ENCODE results near the gene OLFML2A.

The OLFML2A gene

DNA sequence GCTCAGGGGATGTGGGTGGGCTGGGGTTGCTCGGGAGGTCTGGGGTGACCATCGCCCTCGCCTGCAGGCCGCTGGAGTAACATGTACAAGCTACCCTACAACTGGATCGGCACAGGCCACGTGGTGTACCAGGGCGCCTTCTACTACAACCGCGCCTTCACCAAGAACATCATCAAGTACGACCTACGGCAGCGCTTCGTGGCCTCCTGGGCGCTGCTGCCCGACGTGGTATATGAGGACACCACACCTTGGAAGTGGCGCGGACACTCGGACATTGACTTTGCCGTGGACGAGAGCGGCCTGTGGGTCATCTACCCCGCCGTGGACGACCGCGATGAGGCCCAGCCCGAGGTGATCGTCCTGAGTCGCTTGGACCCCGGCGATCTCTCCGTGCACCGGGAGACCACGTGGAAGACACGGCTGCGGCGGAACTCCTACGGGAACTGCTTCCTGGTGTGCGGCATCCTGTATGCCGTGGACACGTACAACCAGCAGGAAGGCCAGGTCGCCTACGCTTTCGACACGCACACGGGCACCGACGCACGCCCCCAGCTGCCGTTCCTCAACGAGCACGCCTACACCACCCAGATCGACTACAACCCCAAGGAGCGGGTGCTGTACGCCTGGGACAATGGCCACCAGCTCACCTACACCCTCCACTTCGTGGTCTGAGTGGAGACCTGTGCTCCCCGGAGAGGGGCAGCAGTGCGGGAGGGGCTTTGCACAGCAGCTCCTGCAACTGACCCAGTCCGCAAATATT is 33.0 kb downstream of the OLFML2A start:
- Histone ChIP-seq H3K9ac (ENCODE audit: low read length in 2 of 2) (no peak overlapping the region), H3K27me3 (ENCODE audit: control insufficient read depth in 1 of 2, insufficient read depth in 2 of 2, low read length in 2 of 2) (no peaks in the 10 kb centered on the region), H3K27ac (ENCODE audit: low read length) (no peak overlapping the region), H3K36me3 (ENCODE audit: control insufficient read depth in 2 of 2, insufficient read depth in 2 of 2, low read length in 2 of 2) (peaks cover 0 to 5% of the 10 kb centered on the region in 2 donors), H3K4me1 (ENCODE audit: control insufficient read depth, insufficient read depth, low read length) (peaks cover 11% of the 10 kb centered on the region), H3K4me3 (ENCODE audit: low read length in 2 of 2) (no peak overlapping the region), H3K9me3 (ENCODE audit: control insufficient read depth in 2 of 2, low read length in 2 of 2) (no peaks in the 10 kb centered on the region)

DNA sequence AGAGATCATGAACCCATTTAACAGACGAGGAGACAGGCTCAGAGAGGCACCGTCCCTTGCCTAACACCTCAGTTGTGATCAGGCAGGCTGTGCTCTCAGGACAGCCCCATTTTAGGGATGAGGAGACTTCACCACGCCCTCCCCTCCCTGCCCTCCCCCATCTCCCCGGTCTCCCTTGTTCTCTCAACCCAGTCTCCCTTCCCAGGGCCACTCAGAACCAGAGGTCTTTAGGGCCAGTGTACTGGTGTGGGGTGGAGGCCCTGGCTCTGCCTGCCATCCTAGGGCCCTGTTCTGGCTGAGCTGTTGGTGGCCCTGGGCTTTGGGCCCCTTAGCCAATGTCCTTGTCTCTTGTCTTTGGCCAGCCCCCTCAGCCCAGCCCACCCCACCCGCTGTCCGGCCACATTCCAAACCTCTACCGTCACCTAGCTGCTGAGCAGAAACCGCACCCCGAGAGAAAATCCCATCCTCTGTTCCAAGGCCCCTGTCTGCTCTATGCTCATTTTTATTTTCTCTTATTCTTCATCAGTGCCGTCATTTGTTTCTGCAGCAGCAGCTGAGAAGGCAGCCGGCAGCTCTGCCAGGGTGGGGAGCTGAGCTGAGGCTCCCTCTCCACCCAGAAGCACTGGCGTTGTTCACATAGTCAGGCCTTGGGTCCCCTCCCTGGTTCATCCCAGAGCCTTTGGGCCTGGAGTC is 33.9 kb downstream of the OLFML2A start:
- H3K9me3 ChIP-seq (ENCODE audit: control insufficient read depth in 2 of 2, low read length in 2 of 2): no peaks in the 10 kb centered on the region
- H3K27ac ChIP-seq (ENCODE audit: low read length): peak overlapping the region; percentile 53
- H3K4me1 ChIP-seq (ENCODE audit: control insufficient read depth, insufficient read depth, low read length): peaks cover 11% of the 10 kb centered on the region
- H3K36me3 ChIP-seq (ENCODE audit: control insufficient read depth in 2 of 2, insufficient read depth in 2 of 2, low read length in 2 of 2): no peaks in the 10 kb centered on the region
- H3K27me3 ChIP-seq (ENCODE audit: control insufficient read depth in 1 of 2, insufficient read depth in 2 of 2, low read length in 2 of 2): no peaks in the 10 kb centered on the region
- no peak overlapping the region for H3K9ac ChIP-seq (ENCODE audit: low read length in 2 of 2)
- no peak overlapping the region for H3K4me3 ChIP-seq (ENCODE audit: low read length in 2 of 2)

DNA sequence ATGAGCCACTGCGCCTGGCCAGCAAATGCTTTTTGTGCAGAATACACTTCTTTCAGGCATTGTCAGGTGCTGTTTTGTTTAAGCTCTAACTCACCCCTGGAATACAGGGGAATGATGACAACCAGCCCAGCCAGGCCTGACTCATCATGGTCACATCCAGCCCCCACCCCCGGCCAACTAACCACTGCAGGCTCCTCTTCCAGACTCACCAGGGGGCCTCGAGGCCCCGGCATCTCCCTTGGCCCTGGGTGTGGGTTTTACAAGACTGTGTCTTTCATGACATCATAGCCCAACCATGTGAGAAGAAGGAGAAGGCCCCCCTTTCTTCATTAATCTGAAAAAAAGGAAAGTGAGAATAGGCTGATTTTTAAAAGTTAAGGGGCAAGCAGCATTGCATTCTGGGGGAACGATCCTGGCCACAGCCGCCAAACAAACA is 35.5 kb downstream of the OLFML2A start:
- Histone ChIP-seq H3K36me3 (ENCODE audit: control insufficient read depth in 2 of 2, insufficient read depth in 2 of 2, low read length in 2 of 2) (no peaks in the 10 kb centered on the region), H3K9ac (ENCODE audit: low read length in 2 of 2) (no peak overlapping the region), H3K27me3 (ENCODE audit: control insufficient read depth in 1 of 2, insufficient read depth in 2 of 2, low read length in 2 of 2) (no peaks in the 10 kb centered on the region), H3K27ac (ENCODE audit: low read length) (no peak overlapping the region), H3K9me3 (ENCODE audit: control insufficient read depth in 2 of 2, low read length in 2 of 2) (no peaks in the 10 kb centered on the region), H3K4me1 (ENCODE audit: control insufficient read depth, insufficient read depth, low read length) (peaks cover 11% of the 10 kb centered on the region), H3K4me3 (ENCODE audit: low read length in 2 of 2) (no peak overlapping the region)

DNA sequence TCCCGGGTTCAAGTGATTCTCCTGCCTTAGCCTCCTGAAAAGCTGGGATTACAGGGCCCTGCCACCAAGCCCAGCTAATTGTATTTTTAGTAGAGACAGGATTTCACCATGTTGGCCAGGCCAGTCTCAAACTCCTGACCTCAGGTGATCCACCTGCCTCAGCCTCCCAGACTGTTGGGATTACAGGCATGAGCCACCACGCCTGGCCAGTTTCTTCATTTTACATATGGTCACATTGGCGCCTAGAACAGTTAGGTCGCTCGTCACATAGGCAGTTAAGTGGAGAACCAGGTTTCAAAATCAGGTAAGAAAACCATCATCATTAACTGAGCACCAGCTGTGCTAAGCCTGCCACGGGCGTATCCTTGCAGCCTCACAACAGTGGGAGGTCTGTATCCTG is 36.1 kb downstream of the OLFML2A start:
- Histone ChIP-seq H3K4me3 (ENCODE audit: low read length in 2 of 2) (no peak overlapping the region), H3K9ac (ENCODE audit: low read length in 2 of 2) (no peak overlapping the region), H3K9me3 (ENCODE audit: control insufficient read depth in 2 of 2, low read length in 2 of 2) (no peaks in the 10 kb centered on the region), H3K4me1 (ENCODE audit: control insufficient read depth, insufficient read depth, low read length) (peaks cover 11% of the 10 kb centered on the region), H3K27ac (ENCODE audit: low read length) (no peak overlapping the region), H3K36me3 (ENCODE audit: control insufficient read depth in 2 of 2, insufficient read depth in 2 of 2, low read length in 2 of 2) (no peaks in the 10 kb centered on the region), H3K27me3 (ENCODE audit: control insufficient read depth in 1 of 2, insufficient read depth in 2 of 2, low read length in 2 of 2) (no peaks in the 10 kb centered on the region)

DNA sequence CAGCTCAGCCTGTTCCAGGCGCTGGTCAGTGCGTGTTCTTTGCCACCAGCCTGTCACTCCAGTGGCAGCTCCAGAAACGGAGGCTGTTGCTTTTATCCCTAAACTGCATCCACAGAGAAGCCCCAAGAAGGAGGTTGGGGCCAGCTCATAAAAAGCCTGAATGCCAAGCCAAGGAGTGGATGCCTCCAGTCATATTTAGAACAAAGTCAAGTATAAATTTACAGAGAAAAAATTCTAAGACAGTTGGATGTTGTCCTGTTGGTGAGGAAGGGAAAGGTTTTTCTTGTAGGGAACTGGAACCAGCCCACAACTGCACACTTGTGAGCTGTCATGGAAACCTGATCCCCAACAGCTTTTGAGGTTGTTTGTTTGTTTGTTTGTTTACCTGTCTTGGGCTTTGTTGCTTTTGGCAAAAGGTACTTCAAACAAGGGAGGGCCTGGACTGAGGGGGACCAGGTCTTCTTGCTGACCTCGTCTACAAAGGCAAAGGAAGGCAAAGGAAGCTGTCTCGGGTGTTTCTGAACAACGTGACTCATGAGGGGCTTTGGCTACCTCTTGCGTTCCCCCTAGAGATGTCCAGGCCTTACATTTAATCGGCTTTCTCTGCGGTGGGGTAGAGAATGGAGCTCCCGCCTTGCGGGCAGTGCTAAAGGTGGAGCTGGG is 36.7 kb downstream of the OLFML2A start:
- Histone ChIP-seq H3K27me3 (ENCODE audit: control insufficient read depth in 1 of 2, insufficient read depth in 2 of 2, low read length in 2 of 2) (no peaks in the 10 kb centered on the region), H3K9ac (ENCODE audit: low read length in 2 of 2) (no peak overlapping the region), H3K9me3 (ENCODE audit: control insufficient read depth in 2 of 2, low read length in 2 of 2) (no peaks in the 10 kb centered on the region), H3K27ac (ENCODE audit: low read length) (no peak overlapping the region), H3K36me3 (ENCODE audit: control insufficient read depth in 2 of 2, insufficient read depth in 2 of 2, low read length in 2 of 2) (no peaks in the 10 kb centered on the region), H3K4me3 (ENCODE audit: low read length in 2 of 2) (no peak overlapping the region), H3K4me1 (ENCODE audit: control insufficient read depth, insufficient read depth, low read length) (peaks cover 11% of the 10 kb centered on the region)

- Histone ChIP-seq H3K4me1 (ENCODE audit: control insufficient read depth, insufficient read depth, low read length) (peaks cover 11% of the 10 kb centered on the region), H3K27ac (ENCODE audit: low read length) (no peak overlapping the region), H3K9ac (ENCODE audit: low read length in 2 of 2) (no peak overlapping the region), H3K4me3 (ENCODE audit: low read length in 2 of 2) (no peak overlapping the region), H3K36me3 (ENCODE audit: control insufficient read depth in 2 of 2, insufficient read depth in 2 of 2, low read length in 2 of 2) (no peaks in the 10 kb centered on the region), H3K27me3 (ENCODE audit: control insufficient read depth in 1 of 2, insufficient read depth in 2 of 2, low read length in 2 of 2) (no peaks in the 10 kb centered on the region), H3K9me3 (ENCODE audit: control insufficient read depth in 2 of 2, low read length in 2 of 2) (no peaks in the 10 kb centered on the region)
Observed at GRCh38 chr9:124814164-124814535, 37.2 kb downstream of the OLFML2A start.

- Histone ChIP-seq H3K9ac (ENCODE audit: low read length in 2 of 2) (no peak overlapping the region), H3K4me3 (ENCODE audit: low read length in 2 of 2) (no peak overlapping the region), H3K9me3 (ENCODE audit: control insufficient read depth in 2 of 2, low read length in 2 of 2) (no peaks in the 10 kb centered on the region), H3K27me3 (ENCODE audit: control insufficient read depth in 1 of 2, insufficient read depth in 2 of 2, low read length in 2 of 2) (no peaks in the 10 kb centered on the region), H3K36me3 (ENCODE audit: control insufficient read depth in 2 of 2, insufficient read depth in 2 of 2, low read length in 2 of 2) (no peaks in the 10 kb centered on the region), H3K4me1 (ENCODE audit: control insufficient read depth, insufficient read depth, low read length) (peaks cover 11% of the 10 kb centered on the region), H3K27ac (ENCODE audit: low read length) (no peak overlapping the region)
Observed at GRCh38 chr9:124815601-124816000, 38.7 kb downstream of the OLFML2A start.

DNA sequence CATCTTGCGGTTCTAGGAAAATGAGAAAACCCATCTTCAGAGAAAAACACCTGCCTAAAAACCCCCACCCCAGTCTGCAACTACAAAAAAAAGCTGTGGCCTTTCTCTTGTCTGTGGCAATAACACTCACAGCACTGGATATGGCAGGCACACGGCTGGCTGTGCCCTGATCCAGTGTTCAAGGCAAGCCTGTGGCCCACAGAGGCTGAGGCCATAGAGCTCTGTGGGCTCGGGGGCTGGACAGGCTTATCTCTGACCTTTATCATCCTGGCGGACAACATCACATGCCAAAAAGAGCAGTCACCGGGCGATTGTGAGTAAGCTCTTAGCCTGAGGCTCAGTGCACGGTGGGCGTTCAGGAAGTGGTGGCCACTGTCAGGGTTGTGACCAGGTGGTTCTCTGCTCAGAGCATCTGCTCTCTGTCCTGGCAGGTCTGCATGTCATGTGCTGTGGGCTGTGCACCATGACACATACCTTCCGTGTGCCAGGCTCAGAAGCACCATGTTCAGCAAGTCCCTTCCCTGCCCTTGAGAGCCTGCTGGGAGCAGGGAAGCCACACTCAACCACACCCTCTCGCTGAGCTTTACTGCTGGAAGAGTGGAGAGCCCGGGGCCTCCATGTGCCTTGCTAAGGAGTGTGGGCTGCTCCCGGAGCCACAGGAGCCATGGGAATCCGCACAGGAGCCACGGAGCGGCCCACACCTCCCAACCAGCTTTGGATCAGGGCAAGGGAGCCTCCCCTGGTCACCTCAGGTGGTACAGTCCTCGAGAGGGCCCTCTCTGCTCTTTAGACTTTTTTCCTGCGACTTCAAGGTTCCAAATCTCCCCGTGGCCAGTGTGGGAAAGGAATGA is 41.7 kb downstream of the OLFML2A start:
- H3K36me3 ChIP-seq (ENCODE audit: control insufficient read depth in 2 of 2, insufficient read depth in 2 of 2, low read length in 2 of 2): no peaks in the 10 kb centered on the region
- no peaks in the 10 kb centered on the region for H3K4me1 ChIP-seq (ENCODE audit: control insufficient read depth, insufficient read depth, low read length)
- no peaks in the 10 kb centered on the region for H3K9me3 ChIP-seq (ENCODE audit: control insufficient read depth in 2 of 2, low read length in 2 of 2)
- H3K9ac ChIP-seq (ENCODE audit: low read length in 2 of 2): no peak overlapping the region
- no peaks in the 10 kb centered on the region for H3K27me3 ChIP-seq (ENCODE audit: control insufficient read depth in 1 of 2, insufficient read depth in 2 of 2, low read length in 2 of 2)
- H3K27ac ChIP-seq (ENCODE audit: low read length): no peak overlapping the region
- H3K4me3 ChIP-seq (ENCODE audit: low read length in 2 of 2): no peak overlapping the region

- no peak overlapping the region for H3K9ac ChIP-seq (ENCODE audit: low read length in 2 of 2)
- H3K4me1 ChIP-seq (ENCODE audit: control insufficient read depth, insufficient read depth, low read length): no peaks in the 10 kb centered on the region
- no peak overlapping the region for H3K4me3 ChIP-seq (ENCODE audit: low read length in 2 of 2)
- no peaks in the 10 kb centered on the region for H3K36me3 ChIP-seq (ENCODE audit: control insufficient read depth in 2 of 2, insufficient read depth in 2 of 2, low read length in 2 of 2)
- no peak overlapping the region for H3K27ac ChIP-seq (ENCODE audit: low read length)
- H3K27me3 ChIP-seq (ENCODE audit: control insufficient read depth in 1 of 2, insufficient read depth in 2 of 2, low read length in 2 of 2): no peaks in the 10 kb centered on the region
- H3K9me3 ChIP-seq (ENCODE audit: control insufficient read depth in 2 of 2, low read length in 2 of 2): no peaks in the 10 kb centered on the region
Observed at GRCh38 chr9:124820698-124821623, 44.0 kb downstream of the OLFML2A start.

Measured in stomach smooth muscle (tissue), 2 donors.